HG02973 (cell line): ENCODE results near the gene COX6B2.
"Not testable (repeated sequence)": the region's sequence is repeated elsewhere in the genome, so short reads cannot be mapped to it uniquely, and the experiment has no call there.

ENCODE experiments used
- ATAC-seq: cut with Tn5 transposase; IDR thresholded peaks from one replicate; pipeline ENCODE4 v1.9.1; 2021; ENCODE audit warnings: moderate library complexity; ENCODE audit not compliant: unreplicated experiment

COX6B2 gene

GRCh38 chr19:55345101-55345817 is 9.3 kb downstream of the COX6B2 start:
- no peak for ATAC-seq

- no peak for ATAC-seq
These were observed 10.1 kb downstream of the COX6B2 start for GRCh38 chr19:55344444-55344843.

- no peak for ATAC-seq
These were observed 12.7 kb downstream of the COX6B2 start for GRCh38 chr19:55341595-55342531.

- no peak for ATAC-seq
These were observed 13.3 kb downstream of the COX6B2 start for GRCh38 chr19:55341171-55341588.

- no peak for ATAC-seq
These were observed 13.8 kb downstream of the COX6B2 start for GRCh38 chr19:55340784-55341147.

GRCh38 chr19:55339889-55340783 is 14.4 kb downstream of the COX6B2 start:
- no peak for ATAC-seq

- peak; percentile 77 for ATAC-seq
These were observed 15.2 kb downstream of the COX6B2 start, which contains the start of gene KMT5C for GRCh38 chr19:55339105-55339888. TSS of gene KMT5C (plus strand) at chr19:55339876. CDS start at chr19:55341937, 2,061 bp downstream.

- ATAC-seq = no peak
These were observed 18.4 kb downstream of the COX6B2 start for GRCh38 chr19:55336101-55336500.

- ATAC-seq = no peak
These were observed 20.6 kb downstream of the COX6B2 start for GRCh38 chr19:55333870-55334269.

- ATAC-seq = not testable (repeated sequence)
These were observed 24.7 kb downstream of the COX6B2 start for GRCh38 chr19:55329791-55330190.

- ATAC-seq = not testable (repeated sequence)
These were observed 25.7 kb downstream of the COX6B2 start for GRCh38 chr19:55328774-55329318.

- no peak for ATAC-seq
These were observed 29.3 kb downstream of the COX6B2 start, which contains the start of gene TMEM150B for GRCh38 chr19:55325172-55325571. TSS of gene TMEM150B (minus strand) at chr19:55325341. CDS start at chr19:55321036, 4,305 bp downstream.

- ATAC-seq = no peak
These were observed 29.9 kb downstream of the COX6B2 start for GRCh38 chr19:55324662-55325061.

GRCh38 chr19:55322204-55322885 is 32.2 kb downstream of the COX6B2 start:
- no peak for ATAC-seq

- ATAC-seq = no peak
These were observed 32.9 kb downstream of the COX6B2 start for GRCh38 chr19:55321466-55322137.

GRCh38 chr19:55320844-55321419 is 33.6 kb downstream of the COX6B2 start:
- no peak for ATAC-seq

- no peak for ATAC-seq
These were observed 34.7 kb downstream of the COX6B2 start for GRCh38 chr19:55319785-55320184.

- ATAC-seq = no peak
These were observed 37.9 kb downstream of the COX6B2 start for GRCh38 chr19:55316646-55317045.
